GM19193 (cell line): Measurements from ENCODE around the gene PLEKHM3.

ENCODE experiments used
- POLR2A ChIP-seq: IDR thresholded peaks from 4 replicates; pipeline ENCODE4 v1.6.1; 2011; ENCODE audit not compliant: insufficient read depth, insufficient read length; ENCODE audit errors: extremely low read depth

Gene PLEKHM3

GRCh38 chr2:207876842-207877535, 148.3 kb downstream of the PLEKHM3 start:
- no peak for TF ChIP-seq POLR2A

GRCh38 chr2:207875473-207876212, 149.7 kb downstream of the PLEKHM3 start:
- TF ChIP-seq POLR2A: no peak

GRCh38 chr2:207873794-207874193, 151.5 kb downstream of the PLEKHM3 start:
- TF ChIP-seq POLR2A: no peak

GRCh38 chr2:207871911-207872310, 153.4 kb downstream of the PLEKHM3 start:
- TF ChIP-seq POLR2A: no peak

GRCh38 chr2:207871506-207871905, 153.8 kb downstream of the PLEKHM3 start:
- no peak for TF ChIP-seq POLR2A

- no peak for TF ChIP-seq POLR2A
These were observed 154.5 kb downstream of the PLEKHM3 start for GRCh38 chr2:207870814-207871213.

GRCh38 chr2:207869784-207870778, 155.2 kb downstream of the PLEKHM3 start:
- TF ChIP-seq POLR2A: no peak

- TF ChIP-seq POLR2A: no peak
These were observed 156.3 kb downstream of the PLEKHM3 start for GRCh38 chr2:207868855-207869596.

- TF ChIP-seq POLR2A: no peak
These were observed 157.4 kb downstream of the PLEKHM3 start for GRCh38 chr2:207867905-207868304.

GRCh38 chr2:207867056-207867455, 158.3 kb downstream of the PLEKHM3 start:
- TF ChIP-seq POLR2A: no peak

GRCh38 chr2:207865210-207865609, 160.1 kb downstream of the PLEKHM3 start:
- no peak for TF ChIP-seq POLR2A

GRCh38 chr2:207863345-207863744, 162.0 kb downstream of the PLEKHM3 start:
- TF ChIP-seq POLR2A: no peak

GRCh38 chr2:207861789-207862188, 163.5 kb downstream of the PLEKHM3 start:
- TF ChIP-seq POLR2A: no peak

GRCh38 chr2:207860685-207861084, 164.6 kb downstream of the PLEKHM3 start:
- no peak for TF ChIP-seq POLR2A
